HEK293T (cell line): ENCODE measurements around the gene TARBP2.

Source experiments
- BHLHE40 ChIP-seq: fragments of 450-650 bp; IDR thresholded peaks from 2 replicates; pipeline ENCODE4 v1.6.1; 2016; ENCODE audit warnings: mild to moderate bottlenecking, moderate library complexity, borderline replicate concordance
- ELF4 ChIP-seq: fragments of 450-650 bp; IDR thresholded peaks from 2 replicates; pipeline ENCODE4 v1.6.1; 2017; ENCODE audit warnings: antibody characterized with exemption
- FOXA1 ChIP-seq: fragments of 450-650 bp; IDR thresholded peaks from 2 replicates; pipeline ENCODE4 v1.6.1; 2016; ENCODE audit warnings: mild to moderate bottlenecking
- FOXK2 ChIP-seq: fragments of 450-650 bp; IDR thresholded peaks from 2 replicates; pipeline ENCODE4 v1.6.1; 2016; ENCODE audit warnings: mild to moderate bottlenecking
- HDGF ChIP-seq: fragments of 450-650 bp; IDR thresholded peaks from 2 replicates; pipeline ENCODE4 v1.6.1; 2017; ENCODE audit warnings: antibody characterized with exemption, borderline replicate concordance
- LEF1 ChIP-seq: fragments of 450-650 bp; IDR thresholded peaks from 2 replicates; pipeline ENCODE4 v1.6.1; 2017; ENCODE audit warnings: mild to moderate bottlenecking, borderline replicate concordance
- NFRKB ChIP-seq: fragments of 450-650 bp; IDR thresholded peaks from 2 replicates; pipeline ENCODE4 v1.6.1; 2016; ENCODE audit warnings: mild to moderate bottlenecking, moderate library complexity
- PKNOX1 ChIP-seq: fragments of 450-650 bp; IDR thresholded peaks from 2 replicates; pipeline ENCODE4 v1.6.1; 2016
- SP1 ChIP-seq: fragments of 450-650 bp; IDR thresholded peaks from 2 replicates; pipeline ENCODE4 v1.6.1; 2017
- SUZ12 ChIP-seq: fragments of 450-650 bp; IDR thresholded peaks from 2 replicates; pipeline ENCODE4 v1.6.1; 2016; ENCODE audit warnings: mild to moderate bottlenecking
- TARDBP ChIP-seq: fragments of 450-650 bp; IDR thresholded peaks from 2 replicates; pipeline ENCODE4 v1.6.1; 2016
- ZNF384 ChIP-seq: fragments of 450-650 bp; IDR thresholded peaks from 2 replicates; pipeline ENCODE4 v1.6.1; 2016

DNA sequence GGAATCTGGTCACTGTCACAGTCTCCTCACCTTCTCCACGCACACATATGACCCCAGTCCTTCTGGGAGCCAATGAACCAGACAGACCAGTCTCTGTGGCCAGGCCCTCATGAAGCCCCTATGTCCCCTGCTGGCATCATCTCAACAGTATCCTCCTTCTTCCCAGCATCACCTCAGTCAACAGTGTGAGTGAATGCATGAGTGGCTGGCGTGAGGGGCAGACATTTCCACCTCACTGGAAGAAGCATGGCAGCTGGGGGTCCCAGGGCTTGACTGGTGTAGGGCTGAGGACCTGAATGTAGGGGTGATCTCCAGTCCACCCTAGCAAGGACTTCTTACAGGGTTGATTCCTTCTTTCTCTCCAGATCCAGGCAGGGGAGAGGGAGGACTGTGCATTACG is 3.6 kb upstream of the TARBP2 start:
- TF ChIP-seq SP1 (no peak), BHLHE40 (no peak), FOXK2 (no peak), NFRKB (no peak), LEF1 (no peak), TARDBP (no peak), FOXA1 (no peak), SUZ12 (no peak), ELF4 (no peak), ZNF384 (no peak), PKNOX1 (no peak), HDGF (no peak)
